HG03575 (cell line): ENCODE measurements around the gene SPACA1.
"Not testable (repeated sequence)": the region's sequence is repeated elsewhere in the genome, so short reads cannot be mapped to it uniquely, and the experiment has no call there.

ENCODE experiments used
- ATAC-seq: cut with Tn5 transposase; IDR thresholded peaks from one replicate; pipeline ENCODE4 v1.9.1; 2021; ENCODE audit not compliant: unreplicated experiment, insufficient number of reproducible peaks, low FRiP score; ENCODE audit errors: extremely low read depth

The SPACA1 gene

GRCh38 chr6:88047510-88048150 lies at the start of gene SPACA1:
TSS of gene SPACA1 (plus strand) at chr6:88047841. CDS start at chr6:88047906, 65 bp downstream.
- no peak for ATAC-seq

- ATAC-seq: no peak
These were observed 46.9 kb upstream of the SPACA1 start for GRCh38 chr6:88000713-88001112.

- ATAC-seq: not testable (repeated sequence)
These were observed 46.4 kb upstream of the SPACA1 start for GRCh38 chr6:88001279-88001678.

- no peak for ATAC-seq
These were observed 42.9 kb upstream of the SPACA1 start for GRCh38 chr6:88004707-88005106.

GRCh38 chr6:88006557-88006956 lies 41.1 kb upstream of the SPACA1 start:
- ATAC-seq: no peak

- no peak for ATAC-seq
These were observed 39.2 kb upstream of the SPACA1 start for GRCh38 chr6:88008411-88008810.

- ATAC-seq: no peak
These were observed 38.8 kb upstream of the SPACA1 start for GRCh38 chr6:88008831-88009231.

GRCh38 chr6:88013015-88013414 lies 34.6 kb upstream of the SPACA1 start:
- no peak for ATAC-seq

GRCh38 chr6:88013554-88013953 lies 34.1 kb upstream of the SPACA1 start:
- no peak for ATAC-seq

- no peak for ATAC-seq
These were observed 27.2 kb upstream of the SPACA1 start for GRCh38 chr6:88020439-88020838.

GRCh38 chr6:88024696-88025095 lies 22.9 kb upstream of the SPACA1 start:
- ATAC-seq: no peak

GRCh38 chr6:88031550-88031949 lies 16.1 kb upstream of the SPACA1 start:
- ATAC-seq: no peak

- ATAC-seq: no peak
These were observed 3.1 kb upstream of the SPACA1 start for GRCh38 chr6:88044530-88044929.

- no peak for ATAC-seq
These were observed 2.0 kb upstream of the SPACA1 start for GRCh38 chr6:88045521-88046136.

- ATAC-seq: no peak
These were observed 937 bp downstream of the SPACA1 start for GRCh38 chr6:88048578-88048977.

- no peak for ATAC-seq
These were observed 2.6 kb downstream of the SPACA1 start for GRCh38 chr6:88050140-88050818.

- ATAC-seq: no peak
These were observed 11.6 kb downstream of the SPACA1 start for GRCh38 chr6:88059191-88059590.

- no peak for ATAC-seq
These were observed 14.7 kb downstream of the SPACA1 start for GRCh38 chr6:88062376-88062775.

GRCh38 chr6:88072462-88072861 lies 24.8 kb downstream of the SPACA1 start:
- no peak for ATAC-seq

- no peak for ATAC-seq
These were observed 27.1 kb downstream of the SPACA1 start for GRCh38 chr6:88074791-88075190.
